ENCODE results near the gene CCR6. TPM values are rescaled to one million over a fixed set of nuclear protein-coding genes. Genes with fewer than 3 reads are reported as not detected.

The CCR6 gene
- total RNA-seq, 2 donors from 2014 or later = 57.4 to 60.5 TPM

- no peaks in the 10 kb centered on the region for H3K27me3 Mint-ChIP-seq
- H3K4me3 Mint-ChIP-seq = peak overlapping the region; percentile 77
- no peak for ATAC-seq
- H3K27ac Mint-ChIP-seq = peak overlapping the region; percentile 100
- peaks cover 15% of the 10 kb centered on the region for H3K36me3 Mint-ChIP-seq (ENCODE audit: low read depth)
- DNase-seq = no peak
- H3K9me3 ChIP-seq (ENCODE audit: control insufficient read depth, low read length, poor library complexity, severe bottlenecking) = no peaks in the 10 kb centered on the region
- peaks cover 59% of the 10 kb centered on the region for H3K4me1 Mint-ChIP-seq
Measured at GRCh38 chr6:167129159-167129558, 6.3 kb downstream of the CCR6 start.

DNA sequence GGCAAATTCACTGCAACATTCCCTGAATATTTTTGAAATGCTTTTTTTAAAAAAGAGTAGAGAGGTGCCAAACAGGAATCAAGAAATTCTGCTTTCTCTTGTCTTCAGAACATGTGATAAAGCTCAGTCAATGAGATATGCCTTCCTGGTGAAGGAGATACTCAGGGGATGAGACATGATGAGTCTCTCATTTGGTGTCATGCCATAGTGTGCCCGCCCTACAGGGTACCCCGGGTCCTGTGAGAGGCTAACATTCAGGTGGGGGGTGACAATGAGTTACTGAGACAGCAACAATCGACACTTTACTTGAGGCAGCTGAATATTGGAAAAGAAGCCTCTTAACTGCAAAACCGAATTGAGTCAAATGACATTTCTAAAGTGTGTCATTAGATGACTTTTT is 6.7 kb downstream of the CCR6 start:
- no peaks in the 10 kb centered on the region for H3K9me3 ChIP-seq (ENCODE audit: control insufficient read depth, low read length, poor library complexity, severe bottlenecking)
- H3K4me1 Mint-ChIP-seq = peaks cover 60% of the 10 kb centered on the region
- no peak for DNase-seq
- H3K36me3 Mint-ChIP-seq (ENCODE audit: low read depth) = peaks cover 15% of the 10 kb centered on the region
- ATAC-seq = peak; percentile 17
- peak overlapping the region; percentile 100 for H3K27ac Mint-ChIP-seq
- H3K27me3 Mint-ChIP-seq = no peaks in the 10 kb centered on the region
- peak overlapping the region; percentile 77 for H3K4me3 Mint-ChIP-seq

GRCh38 chr6:167130008-167130677 is 7.2 kb downstream of the CCR6 start:
- Mint-ChIP-seq H3K4me3 (peak overlapping the region; percentile 77), H3K27ac (peak overlapping the region; percentile 100), H3K36me3 (ENCODE audit: low read depth) (peaks cover 15% of the 10 kb centered on the region), H3K4me1 (peaks cover 61% of the 10 kb centered on the region), H3K27me3 (no peaks in the 10 kb centered on the region)
- ATAC-seq = peak; percentile 69
- DNase-seq = no peak
- H3K9me3 ChIP-seq (ENCODE audit: control insufficient read depth, low read length, poor library complexity, severe bottlenecking) = no peaks in the 10 kb centered on the region

GRCh38 chr6:167130712-167131684 is 8.1 kb downstream of the CCR6 start:
- no peaks in the 10 kb centered on the region for H3K9me3 ChIP-seq (ENCODE audit: control insufficient read depth, low read length, poor library complexity, severe bottlenecking)
- Mint-ChIP-seq H3K4me1 (peaks cover 64% of the 10 kb centered on the region), H3K27me3 (no peaks in the 10 kb centered on the region), H3K36me3 (ENCODE audit: low read depth) (peaks cover 16% of the 10 kb centered on the region), H3K27ac (peak overlapping the region; percentile 100), H3K4me3 (peak overlapping the region; percentile 82)
- DNase-seq = peak in 1 of 3 donors; percentile 40
- peak; percentile 67 for ATAC-seq

GRCh38 chr6:167134448-167135328 is 11.8 kb downstream of the CCR6 start:
- peaks cover 11% of the 10 kb centered on the region for H3K36me3 Mint-ChIP-seq (ENCODE audit: low read depth)
- H3K4me1 Mint-ChIP-seq = peaks cover 67% of the 10 kb centered on the region
- H3K27me3 Mint-ChIP-seq = no peaks in the 10 kb centered on the region
- no peak for DNase-seq
- H3K4me3 Mint-ChIP-seq = no peak overlapping the region
- ATAC-seq = no peak
- H3K9me3 ChIP-seq (ENCODE audit: control insufficient read depth, low read length, poor library complexity, severe bottlenecking) = no peaks in the 10 kb centered on the region
- H3K27ac Mint-ChIP-seq = peak overlapping the region; percentile 89

GRCh38 chr6:167136376-167136775 is 13.5 kb downstream of the CCR6 start:
- H3K4me1 Mint-ChIP-seq = peaks cover 65% of the 10 kb centered on the region
- peak overlapping the region; percentile 89 for H3K27ac Mint-ChIP-seq
- peaks cover 9% of the 10 kb centered on the region for H3K36me3 Mint-ChIP-seq (ENCODE audit: low read depth)
- H3K4me3 Mint-ChIP-seq = no peak overlapping the region
- ATAC-seq = no peak
- H3K9me3 ChIP-seq (ENCODE audit: control insufficient read depth, low read length, poor library complexity, severe bottlenecking) = no peaks in the 10 kb centered on the region
- DNase-seq = no peak
- H3K27me3 Mint-ChIP-seq = no peaks in the 10 kb centered on the region

GRCh38 chr6:167137081-167137480 is 14.2 kb downstream of the CCR6 start:
- Mint-ChIP-seq H3K27me3 (no peaks in the 10 kb centered on the region), H3K27ac (peak overlapping the region; percentile 89), H3K4me3 (peak overlapping the region; percentile 5), H3K4me1 (peaks cover 63% of the 10 kb centered on the region), H3K36me3 (ENCODE audit: low read depth) (peaks cover 9% of the 10 kb centered on the region)
- H3K9me3 ChIP-seq (ENCODE audit: control insufficient read depth, low read length, poor library complexity, severe bottlenecking) = no peaks in the 10 kb centered on the region
- ATAC-seq (no peak), DNase-seq (no peak)

- Mint-ChIP-seq H3K36me3 (ENCODE audit: low read depth) (peaks cover 6% of the 10 kb centered on the region), H3K4me1 (peaks cover 59% of the 10 kb centered on the region), H3K27me3 (no peaks in the 10 kb centered on the region), H3K4me3 (peak overlapping the region; percentile 7), H3K27ac (peak overlapping the region; percentile 89)
- ATAC-seq (no peak), DNase-seq (no peak)
- no peaks in the 10 kb centered on the region for H3K9me3 ChIP-seq (ENCODE audit: control insufficient read depth, low read length, poor library complexity, severe bottlenecking)
Measured at GRCh38 chr6:167137881-167138280, 15.0 kb downstream of the CCR6 start.

- DNase-seq = no peak
- Mint-ChIP-seq H3K27ac (peak overlapping the region; percentile 89), H3K4me1 (peaks cover 56% of the 10 kb centered on the region), H3K36me3 (ENCODE audit: low read depth) (peaks cover 6% of the 10 kb centered on the region), H3K4me3 (no peak overlapping the region), H3K27me3 (no peaks in the 10 kb centered on the region)
- H3K9me3 ChIP-seq (ENCODE audit: control insufficient read depth, low read length, poor library complexity, severe bottlenecking) = no peaks in the 10 kb centered on the region
- no peak for ATAC-seq
Measured at GRCh38 chr6:167139761-167140160, 16.9 kb downstream of the CCR6 start.

- peaks cover 52% of the 10 kb centered on the region for H3K4me1 Mint-ChIP-seq
- ATAC-seq (peak; percentile 29), DNase-seq (no peak)
- H3K9me3 ChIP-seq (ENCODE audit: control insufficient read depth, low read length, poor library complexity, severe bottlenecking) = no peaks in the 10 kb centered on the region
- no peaks in the 10 kb centered on the region for H3K27me3 Mint-ChIP-seq
- H3K4me3 Mint-ChIP-seq = peak overlapping the region; percentile 36
- peak overlapping the region; percentile 89 for H3K27ac Mint-ChIP-seq
- H3K36me3 Mint-ChIP-seq (ENCODE audit: low read depth) = peaks cover 5% of the 10 kb centered on the region
Measured at GRCh38 chr6:167140589-167141474, 17.9 kb downstream of the CCR6 start.

DNA sequence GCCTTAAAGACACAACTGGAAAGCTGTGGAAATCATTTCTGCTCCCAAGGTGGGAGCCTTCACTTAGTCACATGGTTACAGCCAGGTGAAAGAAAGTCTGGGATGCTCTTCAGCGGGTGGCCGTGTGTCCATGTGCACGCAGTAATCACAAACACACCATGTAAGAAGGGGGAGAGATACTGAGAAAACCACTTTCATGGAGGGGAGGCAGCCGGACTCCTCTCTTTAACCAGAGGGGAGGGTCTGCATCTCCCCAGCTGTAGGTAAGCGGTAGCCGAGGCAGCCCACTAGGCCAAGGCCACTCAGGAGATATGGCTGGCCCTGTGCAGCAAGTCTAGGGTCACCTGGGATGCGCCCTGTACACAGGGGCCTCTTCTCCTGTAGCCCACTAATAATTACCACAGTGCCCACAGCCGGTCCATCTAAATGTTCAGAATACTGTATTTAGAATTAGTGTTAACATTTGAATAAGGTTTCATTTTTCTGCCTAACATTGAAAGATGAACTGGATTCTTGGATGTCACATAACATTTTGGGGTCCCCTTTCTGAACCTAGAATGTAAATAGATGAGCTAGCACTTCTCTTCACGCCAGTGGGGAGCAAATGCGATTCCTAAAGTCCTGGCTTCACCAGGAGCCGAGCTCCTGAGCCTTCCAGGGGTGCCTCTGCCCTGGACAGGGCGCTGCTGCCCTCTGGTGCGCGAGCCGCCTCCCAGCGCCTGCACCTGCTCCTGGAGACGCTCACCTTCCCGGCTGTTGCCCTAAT is 19.0 kb downstream of the CCR6 start:
- peaks cover 3% of the 10 kb centered on the region for H3K36me3 Mint-ChIP-seq (ENCODE audit: low read depth)
- H3K27me3 Mint-ChIP-seq = no peaks in the 10 kb centered on the region
- peak overlapping the region; percentile 59 for H3K4me3 Mint-ChIP-seq
- H3K9me3 ChIP-seq (ENCODE audit: control insufficient read depth, low read length, poor library complexity, severe bottlenecking) = no peaks in the 10 kb centered on the region
- peak overlapping the region; percentile 89 for H3K27ac Mint-ChIP-seq
- ATAC-seq (peak; percentile 80), DNase-seq (peak; percentile 43 to 61 (median 59))
- H3K4me1 Mint-ChIP-seq = peaks cover 49% of the 10 kb centered on the region
